Fibroblast of lung (primary cell): ENCODE measurements around the gene NUP107. TPM values are rescaled to one million over a fixed set of nuclear protein-coding genes. Genes with fewer than 3 reads are reported as not detected.

ENCODE experiments used
- DNase-seq, 2 donors: peaks; one replicate each; pipeline versions ENCODE4 v3.0.0 to v3.0.0-alpha.2; 2010; ENCODE audit warnings: low read depth in 2 of 2
- H2AFZ ChIP-seq: 2 replicates; pipeline ENCODE4 v1.5.1; 2012; ENCODE audit warnings: low read length, control low read depth, inconsistent platforms
- H3K27ac ChIP-seq: 2 replicates; pipeline ENCODE4 v1.5.1; 2011; ENCODE audit warnings: low read length, control low read depth; ENCODE audit not compliant: insufficient read depth
- H3K27me3 ChIP-seq: 2 replicates; pipeline ENCODE4 v1.5.1; 2011; ENCODE audit warnings: mild to moderate bottlenecking, low read length; ENCODE audit not compliant: control insufficient read depth, insufficient read depth
- H3K36me3 ChIP-seq: 2 replicates; pipeline ENCODE4 v1.5.1; 2011; ENCODE audit warnings: low read length; ENCODE audit not compliant: control insufficient read depth, insufficient read depth
- H3K4me1 ChIP-seq: 2 replicates; pipeline ENCODE4 v1.5.1; 2011; ENCODE audit warnings: low read length; ENCODE audit not compliant: control insufficient read depth, insufficient read depth; ENCODE audit errors: extremely low read depth
- H3K4me2 ChIP-seq: 2 replicates; pipeline ENCODE4 v1.5.1; 2011; ENCODE audit warnings: low read length, control low read depth; ENCODE audit not compliant: insufficient read depth; ENCODE audit errors: extremely low read depth
- H3K4me3 ChIP-seq, 4 experiments: fragments of 200-600 bp in 1 of 4; sonication (generic) in 1 of 4; replicated peaks in 1 of 4; 2 replicates each; pipeline ENCODE4 v1.5.1; 2011 to 2016; ENCODE audit warnings: low read length in 4 of 4, low read depth in 3 of 4, mild to moderate bottlenecking in 3 of 4, control low read depth in 2 of 4, inconsistent platforms in 1 of 4, mixed read lengths in 1 of 4; ENCODE audit not compliant: insufficient read depth in 1 of 4; ENCODE audit errors: control extremely low read depth in 1 of 4
- H3K79me2 ChIP-seq: 2 replicates; pipeline ENCODE4 v1.5.1; 2012; ENCODE audit warnings: mild to moderate bottlenecking, low read length, inconsistent platforms; ENCODE audit not compliant: control insufficient read depth, insufficient read depth
- H3K9ac ChIP-seq: 2 replicates; pipeline ENCODE4 v1.5.1; 2011; ENCODE audit warnings: mild to moderate bottlenecking, low read length, control low read depth; ENCODE audit not compliant: insufficient read depth
- H3K9me3 ChIP-seq: 2 replicates; pipeline ENCODE4 v1.5.1; 2012; ENCODE audit warnings: low read depth, low read length; ENCODE audit not compliant: control insufficient read depth, insufficient read depth
- H4K20me1 ChIP-seq: 2 replicates; pipeline ENCODE4 v1.5.1; 2011; ENCODE audit warnings: low read length; ENCODE audit not compliant: control insufficient read depth, insufficient read depth; ENCODE audit errors: extremely low read depth
- EZH2 ChIP-seq: IDR thresholded peaks from 2 replicates; pipeline ENCODE4 v1.5.1; 2012; ENCODE audit warnings: low read length, control low read depth, mild to moderate bottlenecking; ENCODE audit errors: missing control alignments
- polyA plus RNA-seq, 2 donors: library from polyadenylated mRNA; depleted of rRNA in 1 of 2; stranded (reverse) in 1 of 2; unstranded in 1 of 2; fragments of >200 nt; gene quantifications; 2 replicates each; pipeline ENCODE4 v1.2.1, GENCODE V29; 2011 to 2012; ENCODE audit warnings: missing spikeins in 1 of 2
- total RNA-seq: library from RNA; depleted of rRNA; stranded (reverse); fragments of >200 nt; gene quantifications from 2 replicates; pipeline ENCODE4 v1.2.1, GENCODE V29; 2014
- TF ChIP-seq, protein P1 (sequence below), 2 donors: IDR thresholded peaks in 1 of 2; conservative IDR thresholded peaks in 1 of 2; 1 replicate in 1 of 2; 2 replicates in 1 of 2; pipeline ENCODE4 v1.5.1; 2011 to 2012; ENCODE audit warnings: low read length in 2 of 2, control low read depth in 1 of 2, inconsistent platforms in 1 of 2, low read depth in 1 of 2, mild to moderate bottlenecking in 1 of 2

Gene NUP107
- total and polyA plus RNA-seq, 2 donors (not counting 1 experiment from before 2014, with no cell fraction given), result 24.6 to 37.7 TPM

GRCh38 chr12:68791897-68792481 is 105.2 kb downstream of the NUP107 start:
- H3K27ac ChIP-seq, result no peak overlapping the region
- H4K20me1 ChIP-seq, result no peaks in the 10 kb centered on the region
- no peaks in the 10 kb centered on the region for H3K36me3 ChIP-seq
- TF ChIP-seq, protein P1, sequence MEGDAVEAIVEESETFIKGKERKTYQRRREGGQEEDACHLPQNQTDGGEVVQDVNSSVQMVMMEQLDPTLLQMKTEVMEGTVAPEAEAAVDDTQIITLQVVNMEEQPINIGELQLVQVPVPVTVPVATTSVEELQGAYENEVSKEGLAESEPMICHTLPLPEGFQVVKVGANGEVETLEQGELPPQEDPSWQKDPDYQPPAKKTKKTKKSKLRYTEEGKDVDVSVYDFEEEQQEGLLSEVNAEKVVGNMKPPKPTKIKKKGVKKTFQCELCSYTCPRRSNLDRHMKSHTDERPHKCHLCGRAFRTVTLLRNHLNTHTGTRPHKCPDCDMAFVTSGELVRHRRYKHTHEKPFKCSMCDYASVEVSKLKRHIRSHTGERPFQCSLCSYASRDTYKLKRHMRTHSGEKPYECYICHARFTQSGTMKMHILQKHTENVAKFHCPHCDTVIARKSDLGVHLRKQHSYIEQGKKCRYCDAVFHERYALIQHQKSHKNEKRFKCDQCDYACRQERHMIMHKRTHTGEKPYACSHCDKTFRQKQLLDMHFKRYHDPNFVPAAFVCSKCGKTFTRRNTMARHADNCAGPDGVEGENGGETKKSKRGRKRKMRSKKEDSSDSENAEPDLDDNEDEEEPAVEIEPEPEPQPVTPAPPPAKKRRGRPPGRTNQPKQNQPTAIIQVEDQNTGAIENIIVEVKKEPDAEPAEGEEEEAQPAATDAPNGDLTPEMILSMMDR (conservative IDR thresholded peaks at IDR 0.05 in 1 of 2, IDR thresholded peaks at IDR 0.05 in 1 of 2; ENCODE audit: low read depth in 1 of 2, low read length in 2 of 2), result no peak
- TF ChIP-seq EZH2, result no peak
- no peak overlapping the region for H2AFZ ChIP-seq
- H3K4me2 ChIP-seq, result no peak overlapping the region
- no peak for DNase-seq
- H3K4me3 ChIP-seq, result no peak overlapping the region
- no peak overlapping the region for H3K9ac ChIP-seq
- no peaks in the 10 kb centered on the region for H3K9me3 ChIP-seq
- H3K27me3 ChIP-seq, result no peaks in the 10 kb centered on the region
- peaks cover 2% of the 10 kb centered on the region for H3K4me1 ChIP-seq
- H3K79me2 ChIP-seq, result no peaks in the 10 kb centered on the region

GRCh38 chr12:68792952-68793351 is 106.2 kb downstream of the NUP107 start:
- no peaks in the 10 kb centered on the region for H3K27me3 ChIP-seq
- no peaks in the 10 kb centered on the region for H3K79me2 ChIP-seq
- no peak overlapping the region for H3K27ac ChIP-seq
- no peaks in the 10 kb centered on the region for H3K4me1 ChIP-seq
- no peaks in the 10 kb centered on the region for H3K36me3 ChIP-seq
- DNase-seq, result peak in 1 of 2 donors; percentile 48
- no peaks in the 10 kb centered on the region for H4K20me1 ChIP-seq
- H3K9me3 ChIP-seq, result no peaks in the 10 kb centered on the region
- no peak overlapping the region for H3K4me2 ChIP-seq
- TF ChIP-seq EZH2, result no peak
- TF ChIP-seq, protein P1 (conservative IDR thresholded peaks at IDR 0.05 in 1 of 2, IDR thresholded peaks at IDR 0.05 in 1 of 2; ENCODE audit: low read depth in 1 of 2, low read length in 2 of 2), result no peak
- H3K4me3 ChIP-seq, result no peak overlapping the region
- no peak overlapping the region for H2AFZ ChIP-seq
- H3K9ac ChIP-seq, result no peak overlapping the region

DNA sequence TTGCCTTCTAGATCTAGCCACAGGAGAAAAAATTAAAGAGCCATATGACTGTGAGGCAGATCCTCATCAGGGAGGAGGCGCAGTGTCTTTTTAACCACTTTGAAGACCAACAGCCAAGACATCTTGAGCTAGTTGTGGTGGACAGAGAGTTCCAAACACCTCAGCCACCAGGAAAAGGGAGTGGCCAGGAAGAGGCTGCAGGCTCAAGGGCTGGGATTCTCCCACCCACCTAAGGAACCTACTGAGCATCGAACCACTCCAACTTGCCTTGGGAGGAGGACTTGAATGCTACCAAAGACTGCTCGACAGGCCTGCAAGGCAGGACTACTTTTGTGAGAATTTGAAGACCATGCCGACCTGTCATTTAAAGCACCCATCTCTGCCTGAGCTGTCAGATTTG is 106.7 kb downstream of the NUP107 start:
- Histone ChIP-seq H3K9me3 (no peaks in the 10 kb centered on the region), H3K4me3 (no peak overlapping the region), H3K9ac (no peak overlapping the region), H3K79me2 (no peaks in the 10 kb centered on the region), H3K36me3 (no peaks in the 10 kb centered on the region), H3K27me3 (no peaks in the 10 kb centered on the region), H3K4me1 (no peaks in the 10 kb centered on the region), H2AFZ (no peak overlapping the region), H3K27ac (no peak overlapping the region), H3K4me2 (no peak overlapping the region), H4K20me1 (no peaks in the 10 kb centered on the region)
- TF ChIP-seq, protein P1 (conservative IDR thresholded peaks at IDR 0.05 in 1 of 2, IDR thresholded peaks at IDR 0.05 in 1 of 2; ENCODE audit: low read depth in 1 of 2, low read length in 2 of 2), result no peak
- TF ChIP-seq EZH2, result no peak
- no peak for DNase-seq
